HepG2 (cell line): Measurements from ENCODE around the gene AP3M1. TPM values are rescaled to one million over a fixed set of nuclear protein-coding genes. Genes with fewer than 3 reads are reported as not detected.

Experiments
- CREB1 ChIP-seq, 2 experiments: fragments of 450-650 bp in 1 of 2; IDR thresholded peaks; 2 replicates each; pipeline ENCODE4 v1.6.1; 2016 to 2017; ENCODE audit warnings: control low read depth in 1 of 2, mild to moderate bottlenecking in 1 of 2, missing compliant biosample characterization in 1 of 2, missing genetic modification characterization in 1 of 2
- DR1 ChIP-seq: sonication (generic); formaldehyde crosslinking; IDR thresholded peaks from 2 replicates; pipeline ENCODE4 v1.8.0; 2021; ENCODE audit warnings: mild to moderate bottlenecking, missing genetic modification reagents, inconsistent platforms
- ERF ChIP-seq: IDR thresholded peaks from 2 replicates; pipeline ENCODE4 v1.6.1; 2018; ENCODE audit warnings: missing biosample characterization, missing genetic modification reagents
- FOXK1 ChIP-seq: sonication (generic); formaldehyde crosslinking; IDR thresholded peaks from 2 replicates; pipeline ENCODE4 v1.4.0; 2020; ENCODE audit warnings: low read depth, missing genetic modification reagents, borderline replicate concordance
- FOXP1 ChIP-seq, 2 experiments: fragments of 450-650 bp in 1 of 2; IDR thresholded peaks; 2 replicates each; pipeline ENCODE4 v1.6.1; 2017 to 2018; ENCODE audit warnings: antibody characterized with exemption in 1 of 2
- GTF2F1 ChIP-seq: fragments of 150-350 bp; IDR thresholded peaks from 2 replicates; pipeline ENCODE4 v1.6.1; 2014; ENCODE audit warnings: low read length
- HNRNPK ChIP-seq: fragments of 200-400 bp; formaldehyde crosslinking; IDR thresholded peaks from 2 replicates; pipeline ENCODE4 v1.6.1; 2018; ENCODE audit warnings: low read length, low read depth, moderate library complexity, mild to moderate bottlenecking; ENCODE audit not compliant: poor library complexity, severe bottlenecking
- PAX8 ChIP-seq: sonication (generic); formaldehyde crosslinking; IDR thresholded peaks from 2 replicates; pipeline ENCODE4 v1.8.0; 2022; ENCODE audit warnings: mild to moderate bottlenecking, missing genetic modification reagents, borderline replicate concordance
- SNAPC4 ChIP-seq: sonication (generic); formaldehyde crosslinking; IDR thresholded peaks from 2 replicates; pipeline ENCODE4 v1.4.0; 2020; ENCODE audit warnings: mild to moderate bottlenecking, missing genetic modification reagents
- SOX6 ChIP-seq, 2 experiments: fragments of 450-650 bp in 1 of 2; sonication (generic) in 1 of 2; formaldehyde crosslinking in 1 of 2; IDR thresholded peaks; 2 replicates each; pipeline versions ENCODE4 v1.4.0 to v1.6.1; 2017 to 2020; ENCODE audit warnings: antibody characterized with exemption in 1 of 2, mild to moderate bottlenecking in 1 of 2, missing genetic modification reagents in 1 of 2
- STAT5B ChIP-seq: sonication (generic); formaldehyde crosslinking; IDR thresholded peaks from 2 replicates; pipeline ENCODE4 v1.4.0; 2020; ENCODE audit warnings: missing genetic modification reagents
- TBL1XR1 ChIP-seq: fragments of 150-350 bp; IDR thresholded peaks from 2 replicates; pipeline ENCODE4 v1.6.1; 2014; ENCODE audit warnings: borderline replicate concordance, low read length; ENCODE audit not compliant: partially characterized antibody
- TBX2 ChIP-seq: sonication (generic); formaldehyde crosslinking; IDR thresholded peaks from 2 replicates; pipeline ENCODE4 v1.5.0; 2020; ENCODE audit warnings: missing genetic modification reagents, mild to moderate bottlenecking, borderline replicate concordance
- TSC22D2 ChIP-seq: sonication (generic); formaldehyde crosslinking; IDR thresholded peaks from 2 replicates; pipeline ENCODE4 v1.5.1; 2020; ENCODE audit warnings: missing genetic modification reagents, mild to moderate bottlenecking, borderline replicate concordance
- YY1 ChIP-seq: IDR thresholded peaks from 2 replicates; pipeline ENCODE4 v1.6.1; 2011; ENCODE audit warnings: low read length, low read depth, moderate library complexity, mild to moderate bottlenecking; ENCODE audit not compliant: insufficient read depth, insufficient replicate concordance
- ZC3H4 ChIP-seq: sonication (generic); formaldehyde crosslinking; IDR thresholded peaks from 2 replicates; pipeline ENCODE4 v1.4.0; 2020; ENCODE audit warnings: missing genetic modification reagents, borderline replicate concordance
- ZNF441 ChIP-seq: sonication (generic); formaldehyde crosslinking; IDR thresholded peaks from 2 replicates; pipeline ENCODE4 v1.7.0; 2021; ENCODE audit warnings: missing genetic modification reagents, borderline replicate concordance
- ZNF556 ChIP-seq: sonication (generic); formaldehyde crosslinking; IDR thresholded peaks from 2 replicates; pipeline ENCODE4 v1.4.0; 2020; ENCODE audit warnings: mild to moderate bottlenecking, missing genetic modification reagents, borderline replicate concordance
- ZNF619 ChIP-seq: sonication (generic); formaldehyde crosslinking; IDR thresholded peaks from 2 replicates; pipeline ENCODE4 v1.4.0; 2020; ENCODE audit warnings: mild to moderate bottlenecking, missing genetic modification reagents
- ZNF775 ChIP-seq: sonication (generic); formaldehyde crosslinking; IDR thresholded peaks from 2 replicates; pipeline ENCODE4 v1.4.0; 2020; ENCODE audit warnings: missing genetic modification reagents, mild to moderate bottlenecking, moderate library complexity, borderline replicate concordance
- polyA plus RNA-seq, 8 experiments: library from polyadenylated mRNA; depleted of rRNA in 3 of 8; stranded (reverse) in 7 of 8; unstranded in 1 of 8; fragments of >200 nt; fragmentation: Illumina TruSeq in 4 of 8; extraction: Trizol in 4 of 8; gene quantifications; 2 replicates each; pipeline versions ENCODE4 v1.2.1 to v1.2.3, GENCODE V29; 2011 to 2016; ENCODE audit warnings: low read depth in 4 of 8, missing spikeins in 1 of 8, mixed read lengths in 1 of 8; ENCODE audit not compliant: insufficient read depth in 1 of 8
- total RNA-seq, 5 experiments: library from RNA; depleted of rRNA; stranded (reverse); fragments of >200 nt; fragmentation: Illumina TruSeq; extraction: Trizol; gene quantifications; 2 replicates each; pipeline ENCODE4 v1.2.3, GENCODE V29; 2016; ENCODE audit warnings: low read depth in 1 of 5
- TF ChIP-seq, protein P1 (sequence below): sonication (generic); formaldehyde crosslinking; IDR thresholded peaks from 2 replicates; pipeline ENCODE4 v1.5.0; 2020; ENCODE audit warnings: mild to moderate bottlenecking, low read depth, missing genetic modification reagents, borderline replicate concordance

Gene AP3M1
- total and polyA plus RNA-seq, 2 of the 13 experiments (the other 11 are each of a cell fraction or from before 2014, with no cell fraction given), result 29.0 to 31.6 TPM

- peak; percentile 65; the same call in 1 of the 2 replicates for TF ChIP-seq SNAPC4 (CRISPR knock-in tag)
- peak; percentile 48 for TF ChIP-seq CREB1 (IDR thresholded peaks at IDR 0.05)
- no peak for TF ChIP-seq CREB1 (CRISPR knock-in tag; IDR thresholded peaks at IDR 0.05)
- TF ChIP-seq GTF2F1, result no peak
- no peak for TF ChIP-seq ZC3H4 (CRISPR knock-in tag)
- 0 out of 2 replicates have a peak, but pooled peaks have one; percentile 20 for TF ChIP-seq FOXK1 (CRISPR knock-in tag)
- no peak for TF ChIP-seq FOXP1 (IDR thresholded peaks at IDR 0.05)
- TF ChIP-seq FOXP1 (CRISPR knock-in tag; IDR thresholded peaks at IDR 0.05), result no peak
- TF ChIP-seq HNRNPK, result peak; percentile 64
- peak; percentile 22 for TF ChIP-seq YY1
- peak; percentile 53 for TF ChIP-seq ERF (CRISPR knock-in tag)
- TF ChIP-seq, protein P1, sequence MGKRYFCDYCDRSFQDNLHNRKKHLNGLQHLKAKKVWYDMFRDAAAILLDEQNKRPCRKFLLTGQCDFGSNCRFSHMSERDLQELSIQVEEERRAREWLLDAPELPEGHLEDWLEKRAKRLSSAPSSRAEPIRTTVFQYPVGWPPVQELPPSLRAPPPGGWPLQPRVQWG (CRISPR knock-in tag), result no peak
- peak; percentile 23; the same call in 1 of the 2 replicates for TF ChIP-seq TBX2
- no peak for TF ChIP-seq STAT5B
- no peak for TF ChIP-seq SOX6 (IDR thresholded peaks at IDR 0.05)
- peak; percentile 42; the same call in 1 of the 2 replicates for TF ChIP-seq SOX6 (CRISPR knock-in tag; IDR thresholded peaks at IDR 0.05)
- peak; percentile 73; the same call in 1 of the 2 replicates for TF ChIP-seq PAX8 (CRISPR knock-in tag)
- peak; percentile 62; the same call in 1 of the 2 replicates for TF ChIP-seq ZNF441 (CRISPR knock-in tag)
- TF ChIP-seq ZNF619 (CRISPR knock-in tag), result no peak
- no peak for TF ChIP-seq DR1 (CRISPR knock-in tag)
- no peak for TF ChIP-seq TBL1XR1
- peak; percentile 51; the same call in 1 of the 2 replicates for TF ChIP-seq ZNF775 (CRISPR knock-in tag)
- TF ChIP-seq TSC22D2 (CRISPR knock-in tag), result peak; percentile 35; the same call in 1 of the 2 replicates
- TF ChIP-seq ZNF556 (CRISPR knock-in tag), result peak; percentile 76
Observed at GRCh38 chr10:74150990-74151878, 606 bp upstream of the AP3M1 start, which contains the start of gene ADK (continued).
